B cell (primary cell): Measurements from ENCODE around the gene RHOU. TPM values are rescaled to one million over a fixed set of nuclear protein-coding genes. Genes with fewer than 3 reads are reported as not detected.

Source experiments
- ATAC-seq: fragments of 200-7000 bp; cut with Tn5 transposase; one replicate; pipeline ENCODE4 v1.10.0; 2021; ENCODE audit warnings: low read depth, mild to moderate bottlenecking, moderate number of reproducible peaks, moderate library complexity
- CTCF ChIA-PET: fragments of 350-600 bp; sonication (Branson Sonifier 250); formaldehyde crosslinking; loops from one replicate; lab custom pipeline; 2021; ENCODE audit warnings: antibody characterized with exemption, inconsistent platforms; lab: Charles Lee
- POLR2A ChIA-PET: fragments of 350-600 bp; sonication (Branson Sonifier 250); formaldehyde crosslinking; loops from one replicate; lab custom pipeline; 2021; ENCODE audit warnings: antibody characterized with exemption; lab: Charles Lee
- DNase-seq: peaks from one replicate; pipeline ENCODE4 v3.0.0; 2013
- H2AFZ ChIP-seq: 2 replicates; pipeline ENCODE4 v1.6.1; 2012; ENCODE audit warnings: mild to moderate bottlenecking, low read depth, low read length; ENCODE audit not compliant: insufficient read depth, poor library complexity, severe bottlenecking
- H3K27ac ChIP-seq, 2 donors: 1 replicate in 1 of 2; 2 replicates in 1 of 2; pipeline ENCODE4 v1.5.1; 2012 to 2013; ENCODE audit warnings: low read length in 2 of 2, mild to moderate bottlenecking in 2 of 2, moderate library complexity in 1 of 2
- H3K27me3 ChIP-seq, 4 experiments: fragments of 200-600 bp in 1 of 4; sonication (generic) in 1 of 4; replicated peaks in 1 of 4; 1 replicate in 2 of 4; 2 replicates in 2 of 4; pipeline versions ENCODE4 v1.6.1 to v1.7.0; 2013 to 2016; ENCODE audit warnings: low read length in 3 of 4, mild to moderate bottlenecking in 2 of 4, mixed read lengths in 1 of 4, moderate library complexity in 1 of 4; ENCODE audit not compliant: insufficient read depth in 4 of 4, control insufficient read depth in 3 of 4; ENCODE audit errors: control extremely low read depth in 1 of 4
- H3K36me3 ChIP-seq, 2 experiments: replicated peaks in 1 of 2; 1 replicate in 1 of 2; 2 replicates in 1 of 2; pipeline versions ENCODE4 v1.6.1 to v1.7.1; 2013; ENCODE audit warnings: low read length in 1 of 2; ENCODE audit not compliant: insufficient read depth in 2 of 2, control insufficient read depth in 1 of 2; ENCODE audit errors: control extremely low read depth in 1 of 2, extremely low read depth in 1 of 2
- H3K4me1 ChIP-seq, 2 donors: fragments of 200-600 bp in 1 of 2; sonication (generic) in 1 of 2; 1 replicate in 1 of 2; 2 replicates in 1 of 2; pipeline versions ENCODE4 v1.5.1 to v1.6.1; 2013 to 2017; ENCODE audit warnings: low read length in 2 of 2; ENCODE audit not compliant: control insufficient read depth in 2 of 2, insufficient read depth in 2 of 2
- H3K4me2 ChIP-seq: replicated peaks from 2 replicates; pipeline ENCODE3; 2012; ENCODE audit warnings: mild to moderate bottlenecking, low read depth, low read length; ENCODE audit not compliant: poor library complexity, severe bottlenecking
- H3K4me3 ChIP-seq, 5 experiments: fragments of 200-600 bp in 1 of 5; sonication (generic) in 1 of 5; 1 replicate in 3 of 5; 2 replicates in 2 of 5; pipeline versions ENCODE4 v1.5.1 to v1.7.0; 2011 to 2016; ENCODE audit warnings: low read length in 4 of 5, mild to moderate bottlenecking in 4 of 5, low read depth in 2 of 5, control low read depth in 1 of 5, moderate library complexity in 1 of 5; ENCODE audit not compliant: insufficient read depth in 1 of 5; ENCODE audit errors: control extremely low read depth in 1 of 5, extremely low read depth in 1 of 5
- H3K79me2 ChIP-seq: fragments of 200-600 bp; sonication (generic); one replicate; pipeline ENCODE4 v1.6.0; 2016; ENCODE audit warnings: low read length; ENCODE audit not compliant: control insufficient read depth, insufficient read depth
- H3K9ac ChIP-seq: fragments of 200-600 bp; sonication (generic); 2 replicates; pipeline ENCODE4 v1.6.1; 2017; ENCODE audit warnings: mild to moderate bottlenecking, low read length, moderate library complexity
- H3K9me3 ChIP-seq, 3 donors: one replicate each; pipeline versions ENCODE4 v1.6.1 to v1.7.1; 2013; ENCODE audit warnings: low read length in 2 of 3; ENCODE audit not compliant: control insufficient read depth in 2 of 3, insufficient read depth in 1 of 3; ENCODE audit errors: control extremely low read depth in 1 of 3
- H4K20me1 ChIP-seq: 2 replicates; pipeline ENCODE4 v1.6.0; 2012; ENCODE audit warnings: mild to moderate bottlenecking, low read length; ENCODE audit not compliant: insufficient read depth, control insufficient read depth, poor library complexity, severe bottlenecking
- H3K27ac Mint-ChIP-seq: one replicate; pipeline ENCODE4 v1.8.0; 2021; ENCODE audit warnings: mixed read lengths
- H3K27me3 Mint-ChIP-seq: one replicate; pipeline ENCODE4 v1.8.0; 2021; ENCODE audit warnings: mixed read lengths
- H3K4me1 Mint-ChIP-seq: one replicate; pipeline ENCODE4 v1.8.0; 2021; ENCODE audit warnings: mixed read lengths
- H3K4me3 Mint-ChIP-seq: one replicate; pipeline ENCODE4 v1.8.0; 2021; ENCODE audit warnings: mixed read lengths
- H3K9me3 Mint-ChIP-seq: one replicate; pipeline ENCODE4 v1.8.0; 2022; ENCODE audit warnings: mixed read lengths; ENCODE audit not compliant: insufficient read depth
- EZH2 ChIP-seq: IDR thresholded peaks from 2 replicates; pipeline ENCODE4 v1.6.1; 2012; ENCODE audit warnings: borderline replicate concordance, low read depth, mild to moderate bottlenecking, moderate library complexity, low read length; ENCODE audit not compliant: insufficient read depth, poor library complexity, severe bottlenecking
- WGBS: methylation state at CpG from one replicate; pipeline ENCODE4 v1.1.5; 2013; ENCODE audit warnings: missing lambda C conversion rate; ENCODE audit not compliant: insufficient coverage; 5-methylcytosine and 5-hydroxymethylcytosine counted together
- intact Hi-C: fragments of 100-400 bp; cut with micrococcal nuclease; formaldehyde crosslinking; loops from one replicate; pipeline ENCODE4 v1.10.0; 2022
- polyA minus RNA-seq: library from RNA; depleted of rRNA, polyadenylated mRNA; stranded (reverse); fragments of >200 nt; gene quantifications from 2 replicates; pipeline ENCODE4 v1.2.3, GENCODE V29; 2012
- polyA plus RNA-seq: library from polyadenylated mRNA; depleted of rRNA; stranded (reverse); fragments of >200 nt; gene quantifications from 2 replicates; pipeline ENCODE4 v1.2.3, GENCODE V29; 2012
- total RNA-seq, 2 donors: library from RNA; stranded (reverse); fragments of 120-200 nt in 1 of 2; gene quantifications; 1 replicate in 1 of 2; 2 replicates in 1 of 2; pipeline versions ENCODE4 v1.2.3 to v1.2.4, GENCODE V29; 2013 to 2022
- TF ChIP-seq, protein P1 (sequence below): fragments of 200-600 bp; IDR thresholded peaks from one replicate; pipeline ENCODE4 v1.8.0; 2022; ENCODE audit warnings: antibody characterized with exemption, mild to moderate bottlenecking

The RHOU gene
- total RNA-seq: 0.12 TPM in 1 of 2 replicates, not detected in the other
- total RNA-seq (2013): 0.65 TPM
- 0.09 and 0.12 TPM in 2 replicates for polyA plus RNA-seq
- polyA minus RNA-seq: 0.09 and 0.36 TPM in 2 replicates

DNA sequence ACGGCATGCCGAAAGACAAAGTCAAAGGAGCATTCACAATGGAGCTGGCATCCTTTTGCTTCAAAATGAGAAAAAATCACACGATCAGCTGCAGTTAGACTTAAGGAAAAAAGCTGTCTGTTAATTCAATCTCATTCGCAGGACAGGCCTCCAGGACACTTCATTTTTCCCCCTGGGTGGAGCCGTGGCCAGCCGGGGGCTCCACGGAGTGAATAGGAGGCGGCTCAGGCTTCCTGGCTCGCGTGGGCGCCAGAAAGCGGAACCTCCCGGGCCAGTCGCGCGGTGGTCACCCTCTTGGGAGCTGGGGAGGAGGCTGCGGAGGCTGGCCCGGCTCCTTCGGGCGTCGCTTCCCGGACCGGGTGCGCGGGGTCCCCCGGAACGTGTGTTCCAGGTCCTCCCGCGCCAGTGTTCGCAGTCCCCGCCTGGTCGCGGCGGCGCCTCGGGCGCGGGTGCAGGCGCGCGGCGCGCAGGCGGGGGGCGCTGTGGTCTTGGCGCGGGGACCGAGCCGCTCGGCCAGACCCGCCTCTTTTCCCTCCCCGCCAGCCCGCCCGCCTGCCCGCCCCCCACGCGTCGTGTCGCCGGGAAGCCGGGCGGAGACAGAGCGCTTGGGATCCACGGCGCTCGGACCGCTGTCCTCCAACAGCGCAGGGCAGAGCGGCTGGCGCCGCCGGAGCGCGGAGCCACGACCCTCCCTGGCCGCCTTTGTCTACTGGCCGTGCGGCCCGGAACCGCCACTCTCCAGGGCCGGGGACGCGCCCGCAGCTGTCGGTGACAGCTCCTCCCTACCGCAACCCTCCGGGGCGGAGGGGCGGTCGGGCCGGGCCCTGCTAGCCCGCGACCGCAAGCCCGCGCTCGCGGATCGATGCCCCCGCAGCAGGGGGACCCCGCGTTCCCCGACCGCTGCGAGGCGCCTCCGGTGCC is at the start of gene RHOU:
Gene RHOU (plus strand): TSS at position 599 of the 921 bp plus-strand sequence. CDS start 264 bp downstream, at position 863.
- Histone ChIP-seq H3K27ac (no peak within 1 kb of the TSS), H3K27me3 (peaks cover 0 to 29% (median 15%) of the 10 kb centered on the region in 4 experiments), H3K79me2 (no peaks in the 10 kb centered on the region), H3K4me2 (peak within 1 kb of the TSS; percentile 74), H3K9ac (peak within 1 kb of the TSS; percentile 48), H3K4me1 (peaks cover 13% of the 10 kb centered on the region in 2 donors), H3K4me3 (peak within 1 kb of the TSS in 4 of 5 experiments; percentile 21 to 45 (median 34)), H3K9me3 (no peaks in the 10 kb centered on the region), H3K36me3 (no peaks in the 10 kb centered on the region), H2AFZ (peak within 1 kb of the TSS; percentile 61), H4K20me1 (no peaks in the 10 kb centered on the region)
- H3K27ac Mint-ChIP-seq: no peak within 1 kb of the TSS
- ChIA-PET POLR2A (no interaction called here), CTCF (interaction anchor here (2.2 kb wide), 1 partner anchor 492 kb away, joined by 9 read pairs; no protein-coding TSS in a partner anchor)
- peaks cover 66% of the 10 kb centered on the region for H3K27me3 Mint-ChIP-seq
- H3K4me3 Mint-ChIP-seq: peak within 1 kb of the TSS; percentile 66
- H3K9me3 Mint-ChIP-seq: no peaks in the 10 kb centered on the region
- intact Hi-C loops: no loop called here
- ATAC-seq (no peak), DNase-seq (peak; percentile 47)
- no peak for TF ChIP-seq EZH2
- TF ChIP-seq, protein P1, sequence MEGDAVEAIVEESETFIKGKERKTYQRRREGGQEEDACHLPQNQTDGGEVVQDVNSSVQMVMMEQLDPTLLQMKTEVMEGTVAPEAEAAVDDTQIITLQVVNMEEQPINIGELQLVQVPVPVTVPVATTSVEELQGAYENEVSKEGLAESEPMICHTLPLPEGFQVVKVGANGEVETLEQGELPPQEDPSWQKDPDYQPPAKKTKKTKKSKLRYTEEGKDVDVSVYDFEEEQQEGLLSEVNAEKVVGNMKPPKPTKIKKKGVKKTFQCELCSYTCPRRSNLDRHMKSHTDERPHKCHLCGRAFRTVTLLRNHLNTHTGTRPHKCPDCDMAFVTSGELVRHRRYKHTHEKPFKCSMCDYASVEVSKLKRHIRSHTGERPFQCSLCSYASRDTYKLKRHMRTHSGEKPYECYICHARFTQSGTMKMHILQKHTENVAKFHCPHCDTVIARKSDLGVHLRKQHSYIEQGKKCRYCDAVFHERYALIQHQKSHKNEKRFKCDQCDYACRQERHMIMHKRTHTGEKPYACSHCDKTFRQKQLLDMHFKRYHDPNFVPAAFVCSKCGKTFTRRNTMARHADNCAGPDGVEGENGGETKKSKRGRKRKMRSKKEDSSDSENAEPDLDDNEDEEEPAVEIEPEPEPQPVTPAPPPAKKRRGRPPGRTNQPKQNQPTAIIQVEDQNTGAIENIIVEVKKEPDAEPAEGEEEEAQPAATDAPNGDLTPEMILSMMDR: no peak
- H3K4me1 Mint-ChIP-seq: peaks cover 8% of the 10 kb centered on the region
- 1% methylated on average over 100 of the region's 107 CpGs for WGBS

DNA sequence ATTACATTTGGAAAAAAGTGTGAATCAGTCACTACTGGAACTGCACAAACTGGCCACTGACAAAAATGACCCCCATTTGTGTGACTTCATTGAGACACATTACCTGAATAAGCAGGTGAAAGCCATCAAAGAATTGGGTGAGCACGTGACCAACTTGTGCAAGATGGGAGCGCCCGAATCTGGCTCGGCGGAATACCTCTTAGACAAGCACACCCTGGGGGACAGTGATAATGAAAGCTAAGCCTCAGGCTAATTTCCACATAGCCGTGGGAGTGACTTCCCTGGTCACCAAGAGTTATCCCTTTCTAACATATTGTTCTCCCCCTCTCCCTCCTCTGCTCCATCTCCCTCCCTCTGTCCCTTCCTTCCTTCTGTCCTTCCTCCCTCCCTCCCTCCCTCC is 47.7 kb upstream of the RHOU start:
- intact Hi-C loops: no loop called here
- Mint-ChIP-seq H3K9me3 (no peaks in the 10 kb centered on the region), H3K4me3 (no peak overlapping the region), H3K27ac (no peak overlapping the region), H3K27me3 (peaks cover 27% of the 10 kb centered on the region), H3K4me1 (no peaks in the 10 kb centered on the region)
- WGBS: 93% methylated on average over 6 of the region's 6 CpGs
- H3K4me2 ChIP-seq: no peak overlapping the region
- H2AFZ ChIP-seq: no peak overlapping the region
- H3K79me2 ChIP-seq: no peaks in the 10 kb centered on the region
- H3K36me3 ChIP-seq: no peaks in the 10 kb centered on the region
- H3K27ac ChIP-seq: no peak overlapping the region
- no peak for TF ChIP-seq EZH2
- TF ChIP-seq, protein P1: no peak
- ATAC-seq (no peak), DNase-seq (no peak)
- no peaks in the 10 kb centered on the region for H3K4me1 ChIP-seq
- POLR2A ChIA-PET: no interaction called here
- H4K20me1 ChIP-seq: no peaks in the 10 kb centered on the region
- peaks cover 0 to 2% (median 0%) of the 10 kb centered on the region in 4 experiments for H3K27me3 ChIP-seq
- CTCF ChIA-PET: no interaction called here
- no peak overlapping the region for H3K9ac ChIP-seq
- H3K4me3 ChIP-seq: no peak overlapping the region
- no peaks in the 10 kb centered on the region for H3K9me3 ChIP-seq
